Neural progenitor cell (in vitro differentiated cells): ENCODE data around the gene PERM1. TPM values are rescaled to one million over a fixed set of nuclear protein-coding genes. Genes with fewer than 3 reads are reported as not detected.
"Not testable (repeated sequence)": the region's sequence is repeated elsewhere in the genome, so short reads cannot be mapped to it uniquely, and the experiment has no call there.

Source experiments
- DNase-seq: peaks from one replicate; pipeline ENCODE4 v3.0.0-alpha.2; 2016; ENCODE audit warnings: low spot score
- H2AFZ ChIP-seq: fragments of 200-600 bp; sonication (generic); replicated peaks from 2 replicates; pipeline ENCODE4 v1.6.1; 2016; ENCODE audit warnings: antibody characterized with exemption
- H3F3A ChIP-seq: fragments of 200-600 bp; sonication (generic); 2 replicates; pipeline ENCODE4 v1.6.1; 2016; ENCODE audit warnings: antibody characterized with exemption, low read depth
- H3K27ac ChIP-seq: fragments of 200-600 bp; sonication (generic); 2 replicates; pipeline ENCODE4 v1.5.1; 2016; ENCODE audit warnings: mild to moderate bottlenecking
- H3K27me3 ChIP-seq: fragments of 200-600 bp; sonication (generic); 2 replicates; pipeline ENCODE4 v1.6.1; 2016; ENCODE audit warnings: mild to moderate bottlenecking, moderate library complexity
- H3K36me3 ChIP-seq: fragments of 200-600 bp; sonication (generic); 2 replicates; pipeline ENCODE4 v1.5.1; 2016
- H3K4me1 ChIP-seq: fragments of 200-600 bp; sonication (generic); 2 replicates; pipeline ENCODE4 v1.6.1; 2016; ENCODE audit warnings: mixed run types
- H3K4me2 ChIP-seq: fragments of 200-600 bp; sonication (generic); 2 replicates; pipeline ENCODE4 v1.6.1; 2016
- H3K4me3 ChIP-seq: fragments of 200-600 bp; sonication (generic); 2 replicates; pipeline ENCODE4 v1.5.1; 2016
- H3K79me2 ChIP-seq: fragments of 200-600 bp; sonication (generic); 2 replicates; pipeline ENCODE4 v1.6.1; 2016; ENCODE audit warnings: low read depth
- H3K9ac ChIP-seq: fragments of 200-600 bp; sonication (generic); 2 replicates; pipeline ENCODE4 v1.6.1; 2016
- H3K9me3 ChIP-seq: fragments of 200-600 bp; sonication (generic); 2 replicates; pipeline ENCODE4 v1.5.1; 2016; ENCODE audit warnings: low read depth
- H4K20me1 ChIP-seq: fragments of 200-600 bp; sonication (generic); 2 replicates; pipeline ENCODE4 v1.6.1; 2016; ENCODE audit warnings: low read depth
- H3K27ac Mint-ChIP-seq: 3 replicates; pipeline ENCODE4 v1.8.0; 2021; ENCODE audit warnings: mixed read lengths
- H3K27me3 Mint-ChIP-seq: 2 replicates; pipeline ENCODE4 v1.8.0; 2022; ENCODE audit warnings: low read depth, mild to moderate bottlenecking, inconsistent platforms, moderate library complexity, mixed read lengths; ENCODE audit not compliant: insufficient read depth
- H3K36me3 Mint-ChIP-seq: 3 replicates; pipeline ENCODE4 v1.8.0; 2021; ENCODE audit warnings: mixed read lengths
- H3K4me1 Mint-ChIP-seq: 3 replicates; pipeline ENCODE4 v1.8.0; 2021; ENCODE audit warnings: mixed read lengths
- H3K4me3 Mint-ChIP-seq: 3 replicates; pipeline ENCODE4 v1.8.0; 2021; ENCODE audit warnings: mild to moderate bottlenecking, moderate library complexity, mixed read lengths
- H3K9me3 Mint-ChIP-seq: 3 replicates; pipeline ENCODE4 v1.8.0; 2020; ENCODE audit warnings: mixed read lengths
- CTCF ChIP-seq: fragments of 200-600 bp; sonication (generic); IDR thresholded peaks from 2 replicates; pipeline ENCODE4 v1.5.1; 2017; ENCODE audit warnings: antibody characterized with exemption, mild to moderate bottlenecking
- EZH2 ChIP-seq: fragments of 200-600 bp; sonication (generic); IDR thresholded peaks from 2 replicates; pipeline ENCODE4 v1.6.1; 2017; ENCODE audit warnings: antibody characterized with exemption, mild to moderate bottlenecking, moderate library complexity
- EZH2phosphoT487 ChIP-seq: fragments of 200-600 bp; sonication (generic); IDR thresholded peaks from 2 replicates; pipeline ENCODE4 v1.6.1; 2017; ENCODE audit warnings: antibody characterized with exemption
- total RNA-seq: library from RNA; depleted of rRNA; stranded (reverse); fragments of >200 nt; gene quantifications from 2 replicates; pipeline ENCODE4 v1.2.3, GENCODE V29; 2015; ENCODE audit warnings: low replicate concordance

PERM1 gene
- total RNA-seq, 1 donor from 2014 or later = not detected

DNA sequence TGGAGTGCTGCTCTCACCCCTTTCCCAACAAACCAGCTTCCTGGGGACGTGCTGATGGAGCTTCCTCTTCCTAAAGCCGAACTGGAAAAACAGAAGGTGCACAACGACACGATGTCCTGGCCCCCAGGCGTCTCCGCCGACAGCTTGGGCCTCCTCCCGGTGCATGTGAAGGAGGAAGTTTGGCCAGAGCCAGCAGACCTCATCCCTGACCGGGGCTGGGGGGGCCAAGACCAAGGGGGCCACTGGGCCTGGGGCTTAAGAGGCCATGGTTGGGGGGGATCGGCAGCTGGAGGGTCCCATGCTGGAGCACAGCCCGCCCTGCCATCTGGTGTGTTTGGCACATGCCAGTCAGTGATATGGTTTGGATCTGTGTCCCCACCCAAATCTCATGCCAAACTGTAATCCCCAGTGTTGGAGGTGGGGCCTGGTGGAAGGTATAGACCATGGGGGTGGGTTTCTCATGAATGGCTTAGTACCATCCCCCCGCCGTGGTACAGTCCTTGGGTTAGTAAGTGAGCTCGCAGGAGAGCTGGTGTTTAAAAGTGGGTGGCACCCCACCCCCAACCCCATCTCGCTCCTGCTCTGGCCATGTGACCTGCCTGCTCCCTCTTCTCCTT is 11.6 kb upstream of the PERM1 start:
- Histone ChIP-seq H3K36me3 (no peaks in the 10 kb centered on the region), H4K20me1 (peaks cover 18% of the 10 kb centered on the region), H3K9me3 (no peaks in the 10 kb centered on the region), H3K9ac (no peak overlapping the region), H3K4me1 (peaks cover 9% of the 10 kb centered on the region), H2AFZ (no peak overlapping the region), H3K4me3 (no peak overlapping the region), H3F3A (peaks cover 16% of the 10 kb centered on the region), H3K27ac (no peak overlapping the region), H3K27me3 (peaks cover 100% of the 10 kb centered on the region), H3K4me2 (no peak overlapping the region), H3K79me2 (no peaks in the 10 kb centered on the region)
- Mint-ChIP-seq H3K4me3 (no peak overlapping the region), H3K27me3 (peaks cover 25% of the 10 kb centered on the region), H3K36me3 (peaks cover 2% of the 10 kb centered on the region), H3K27ac (no peak overlapping the region), H3K9me3 (peaks cover 40% of the 10 kb centered on the region), H3K4me1 (peaks cover 7% of the 10 kb centered on the region)
- TF ChIP-seq CTCF (no peak), EZH2 (no peak), EZH2phosphoT487 (no peak)
- DNase-seq = no peak

DNA sequence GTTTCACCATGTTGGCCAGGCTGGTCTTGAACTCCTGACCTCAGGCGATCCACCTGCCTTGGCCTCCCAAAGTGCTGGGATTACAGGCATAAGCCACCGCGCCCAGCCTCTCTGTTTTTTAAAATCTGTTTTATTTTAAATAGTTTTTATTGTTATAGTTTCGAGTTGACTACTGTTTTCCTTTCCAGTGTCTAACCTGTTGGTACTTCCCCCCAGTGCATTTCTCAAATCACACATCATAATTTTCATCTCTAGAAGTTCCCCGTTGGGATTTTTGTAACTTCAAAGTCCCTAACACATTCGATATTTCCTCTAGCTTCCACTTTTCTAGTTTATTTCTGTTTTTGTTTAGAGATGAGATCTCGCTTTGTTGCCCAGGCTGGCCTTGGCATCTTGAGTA is 10.5 kb upstream of the PERM1 start:
- H3K36me3 Mint-ChIP-seq = peaks cover 4% of the 10 kb centered on the region
- Histone ChIP-seq H3K27ac (no peak overlapping the region), H3K9ac (no peak overlapping the region), H3K9me3 (no peaks in the 10 kb centered on the region), H3K79me2 (no peaks in the 10 kb centered on the region), H4K20me1 (peaks cover 7% of the 10 kb centered on the region), H3K4me1 (peaks cover 6% of the 10 kb centered on the region), H3F3A (peaks cover 7% of the 10 kb centered on the region), H3K36me3 (no peaks in the 10 kb centered on the region), H2AFZ (no peak overlapping the region), H3K27me3 (peaks cover 100% of the 10 kb centered on the region), H3K4me2 (no peak overlapping the region), H3K4me3 (no peak overlapping the region)
- no peak for DNase-seq
- H3K4me1 Mint-ChIP-seq = peaks cover 7% of the 10 kb centered on the region
- no peak overlapping the region for H3K4me3 Mint-ChIP-seq
- peaks cover 42% of the 10 kb centered on the region for H3K9me3 Mint-ChIP-seq
- TF ChIP-seq EZH2 (no peak), CTCF (no peak), EZH2phosphoT487 (no peak)
- no peak overlapping the region for H3K27ac Mint-ChIP-seq
- H3K27me3 Mint-ChIP-seq = peaks cover 25% of the 10 kb centered on the region

DNA sequence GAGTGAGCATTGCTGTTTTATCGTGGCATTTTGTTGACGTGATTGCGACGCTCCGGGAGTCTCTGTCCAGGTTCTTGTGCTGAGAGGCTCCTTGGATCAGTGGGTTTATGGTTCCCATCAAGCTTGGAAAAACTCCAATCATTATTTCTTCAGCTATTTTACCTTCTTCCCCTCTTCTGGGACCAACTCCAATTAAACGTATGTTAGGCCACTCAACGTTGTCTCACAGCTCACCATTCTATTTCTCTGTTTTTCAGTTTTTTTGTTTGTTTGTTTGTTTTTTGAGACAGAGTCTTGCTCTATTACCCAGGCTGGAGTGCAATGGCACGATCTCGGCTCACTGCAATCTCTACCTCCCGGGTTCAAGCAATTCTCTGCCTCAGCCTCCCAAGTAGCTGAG is 10.0 kb upstream of the PERM1 start:
- no peak overlapping the region for H3K4me3 ChIP-seq
- no peak overlapping the region for H3K4me3 Mint-ChIP-seq
- H3K27me3 Mint-ChIP-seq = peaks cover 25% of the 10 kb centered on the region
- H3K36me3 Mint-ChIP-seq = peaks cover 4% of the 10 kb centered on the region
- no peak overlapping the region for H3K27ac ChIP-seq
- H3K4me2 ChIP-seq = no peak overlapping the region
- H3K4me1 Mint-ChIP-seq = peaks cover 3% of the 10 kb centered on the region
- H3K9me3 Mint-ChIP-seq = peaks cover 42% of the 10 kb centered on the region
- TF ChIP-seq EZH2phosphoT487 = no peak
- TF ChIP-seq CTCF = no peak
- no peak for TF ChIP-seq EZH2
- H3K27me3 ChIP-seq = peaks cover 100% of the 10 kb centered on the region
- H3K9me3 ChIP-seq = no peaks in the 10 kb centered on the region
- H3K9ac ChIP-seq = no peak overlapping the region
- H3K79me2 ChIP-seq = no peaks in the 10 kb centered on the region
- peaks cover 2% of the 10 kb centered on the region for H3F3A ChIP-seq
- no peaks in the 10 kb centered on the region for H3K36me3 ChIP-seq
- peaks cover 2% of the 10 kb centered on the region for H4K20me1 ChIP-seq
- no peak overlapping the region for H3K27ac Mint-ChIP-seq
- no peak overlapping the region for H2AFZ ChIP-seq
- no peak for DNase-seq
- peaks cover 1% of the 10 kb centered on the region for H3K4me1 ChIP-seq

DNA sequence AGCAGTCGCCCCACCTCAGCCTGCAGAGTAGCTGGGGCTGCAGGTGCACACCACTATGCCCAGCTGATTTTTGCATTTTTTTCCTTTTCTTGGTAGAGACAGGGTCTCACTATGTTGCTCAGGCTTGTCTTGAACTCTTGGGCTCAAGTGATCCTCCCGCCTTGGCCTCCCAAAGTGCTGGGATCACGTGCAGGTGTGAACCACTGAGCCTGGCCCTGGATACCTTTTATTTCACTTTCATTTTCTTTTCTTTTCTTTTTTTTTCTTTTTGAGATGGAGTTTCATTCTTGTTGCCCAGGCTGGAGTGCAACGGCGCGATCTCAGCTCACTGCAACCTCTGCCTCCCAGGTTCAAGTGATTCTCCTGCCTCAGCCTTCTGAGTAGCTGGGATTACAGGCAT is 9.4 kb upstream of the PERM1 start:
- not testable (repeated sequence) for H3K9ac ChIP-seq

GRCh38 chr1:988061-988460 is 6.2 kb upstream of the PERM1 start:
- not testable (repeated sequence) for H3K27ac ChIP-seq, H3K27ac Mint-ChIP-seq, H3K4me2 ChIP-seq, H3K4me3 ChIP-seq, DNase-seq, H3K9me3 ChIP-seq, H3F3A ChIP-seq, H4K20me1 ChIP-seq, H3K79me2 ChIP-seq, H3K4me1 ChIP-seq, H3K36me3 ChIP-seq, H2AFZ ChIP-seq, H3K36me3 Mint-ChIP-seq, H3K9ac ChIP-seq, H3K4me3 Mint-ChIP-seq, H3K4me1 Mint-ChIP-seq
- H3K27me3 ChIP-seq = peaks cover 99% of the 10 kb centered on the region
- Mint-ChIP-seq H3K27me3 (peaks cover 27% of the 10 kb centered on the region), H3K9me3 (peaks cover 36% of the 10 kb centered on the region)

More for the DNA sequence above, 9.4 kb upstream of the PERM1 start:
- not testable (repeated sequence) for H4K20me1 ChIP-seq, DNase-seq, H3K4me2 ChIP-seq, H3F3A ChIP-seq, H3K79me2 ChIP-seq, H3K36me3 Mint-ChIP-seq, H3K27ac Mint-ChIP-seq, H3K4me3 ChIP-seq, H3K36me3 ChIP-seq, H3K27ac ChIP-seq, H3K4me3 Mint-ChIP-seq, H2AFZ ChIP-seq, H3K4me1 ChIP-seq, H3K9me3 ChIP-seq, H3K4me1 Mint-ChIP-seq
- Mint-ChIP-seq H3K9me3 (peaks cover 42% of the 10 kb centered on the region), H3K27me3 (peaks cover 25% of the 10 kb centered on the region)
- H3K27me3 ChIP-seq = peaks cover 100% of the 10 kb centered on the region
